Testis (tissue), 3 donors: ENCODE measurements around the gene RHBG. TPM values are rescaled to one million over a fixed set of nuclear protein-coding genes. Genes with fewer than 3 reads are reported as not detected.

Experiments
- DNase-seq: peaks from one replicate; pipeline ENCODE4 v3.0.0-alpha.2; 2019
- H3K27ac ChIP-seq, 2 donors: fragments of 200-600 bp; sonication (generic); one replicate each; pipeline ENCODE4 v1.5.1; 2019
- H3K27me3 ChIP-seq: fragments of 200-600 bp; sonication (generic); one replicate; pipeline ENCODE4 v1.5.1; 2019
- H3K36me3 ChIP-seq: fragments of 200-600 bp; sonication (generic); one replicate; pipeline ENCODE4 v1.5.1; 2017; ENCODE audit warnings: low read depth; ENCODE audit errors: missing control alignments
- H3K4me1 ChIP-seq: fragments of 200-600 bp; sonication (generic); one replicate; pipeline ENCODE4 v1.5.1; 2019
- H3K4me3 ChIP-seq, 2 donors: fragments of 200-600 bp; sonication (generic); one replicate each; pipeline ENCODE4 v1.5.1; 2017 to 2019
- H3K9me3 ChIP-seq: fragments of 200-600 bp; sonication (generic); one replicate; pipeline ENCODE4 v1.5.1; 2017
- POLR2A ChIP-seq: fragments of 450-650 bp; IDR thresholded peaks from one replicate; pipeline ENCODE4 v1.6.1; 2017; ENCODE audit warnings: antibody characterized with exemption, mild to moderate bottlenecking, moderate library complexity
- WGBS, 2 donors: methylation state at CpG; one replicate each; pipeline ENCODE4 v1.1.5; 2018; 5-methylcytosine and 5-hydroxymethylcytosine counted together
- intact Hi-C: fragments of 100-400 bp; cut with DNase I; formaldehyde crosslinking; loops from one replicate; pipeline ENCODE4 v1.15.1; 2023; ENCODE audit warnings: low total_unique reads
- polyA plus RNA-seq: library from polyadenylated mRNA; stranded (reverse); fragments of 350-450 nt; fragmentation: Illumina TruSeq; extraction: RNeasy Lipid Tissue Mini Kit (QIAGEN cat#74804); gene quantifications from one replicate; pipeline ENCODE4 v1.2.3, GENCODE V29; 2014; ENCODE audit warnings: low read depth, low replicate concordance; ENCODE audit not compliant: insufficient read depth
- total RNA-seq, 2 donors: library from RNA; depleted of rRNA; stranded (reverse); fragments of >200 nt; gene quantifications; one replicate each; pipeline ENCODE4 v1.2.3, GENCODE V29; 2016
- TF ChIP-seq, protein P1 (sequence below), 3 experiments: fragments of 450-650 bp in 2 of 3; fragments of 200-600 bp in 1 of 3; sonication (generic) in 1 of 3; IDR thresholded peaks; one replicate each; pipeline ENCODE4 v1.5.1; 2016 to 2019; ENCODE audit warnings: antibody characterized with exemption in 3 of 3, mild to moderate bottlenecking in 2 of 3, moderate library complexity in 1 of 3

RHBG gene
- total and polyA plus RNA-seq, 3 donors from 2014 or later = 2.0 to 3.3 (median 2.0) TPM

GRCh38 chr1:156371553-156372264 is 2.7 kb downstream of the RHBG start:
- no peak for DNase-seq
- TF ChIP-seq, protein P1, sequence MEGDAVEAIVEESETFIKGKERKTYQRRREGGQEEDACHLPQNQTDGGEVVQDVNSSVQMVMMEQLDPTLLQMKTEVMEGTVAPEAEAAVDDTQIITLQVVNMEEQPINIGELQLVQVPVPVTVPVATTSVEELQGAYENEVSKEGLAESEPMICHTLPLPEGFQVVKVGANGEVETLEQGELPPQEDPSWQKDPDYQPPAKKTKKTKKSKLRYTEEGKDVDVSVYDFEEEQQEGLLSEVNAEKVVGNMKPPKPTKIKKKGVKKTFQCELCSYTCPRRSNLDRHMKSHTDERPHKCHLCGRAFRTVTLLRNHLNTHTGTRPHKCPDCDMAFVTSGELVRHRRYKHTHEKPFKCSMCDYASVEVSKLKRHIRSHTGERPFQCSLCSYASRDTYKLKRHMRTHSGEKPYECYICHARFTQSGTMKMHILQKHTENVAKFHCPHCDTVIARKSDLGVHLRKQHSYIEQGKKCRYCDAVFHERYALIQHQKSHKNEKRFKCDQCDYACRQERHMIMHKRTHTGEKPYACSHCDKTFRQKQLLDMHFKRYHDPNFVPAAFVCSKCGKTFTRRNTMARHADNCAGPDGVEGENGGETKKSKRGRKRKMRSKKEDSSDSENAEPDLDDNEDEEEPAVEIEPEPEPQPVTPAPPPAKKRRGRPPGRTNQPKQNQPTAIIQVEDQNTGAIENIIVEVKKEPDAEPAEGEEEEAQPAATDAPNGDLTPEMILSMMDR (IDR thresholded peaks at IDR 0.05) = no peak
- no peak for TF ChIP-seq POLR2A
- Histone ChIP-seq H3K9me3 (no peaks in the 10 kb centered on the region), H3K27me3 (no peaks in the 10 kb centered on the region), H3K36me3 (no peaks in the 10 kb centered on the region), H3K4me1 (peaks cover 8% of the 10 kb centered on the region), H3K4me3 (no peak overlapping the region), H3K27ac (no peak overlapping the region)
- WGBS, 2 donors = 62 to 71% methylated on average over 7 of the region's 7 CpGs
- intact Hi-C loops = no loop called here

GRCh38 chr1:156372265-156372586 is 3.2 kb downstream of the RHBG start:
- Histone ChIP-seq H3K9me3 (no peaks in the 10 kb centered on the region), H3K27me3 (no peaks in the 10 kb centered on the region), H3K4me3 (no peak overlapping the region), H3K4me1 (peaks cover 8% of the 10 kb centered on the region), H3K36me3 (no peaks in the 10 kb centered on the region), H3K27ac (no peak overlapping the region)
- no peak for DNase-seq
- intact Hi-C loops = no loop called here
- no peak for TF ChIP-seq POLR2A
- TF ChIP-seq, protein P1 (IDR thresholded peaks at IDR 0.05) = no peak

GRCh38 chr1:156372876-156373275 is 3.9 kb downstream of the RHBG start:
- DNase-seq = no peak
- Histone ChIP-seq H3K4me3 (no peak overlapping the region), H3K36me3 (no peaks in the 10 kb centered on the region), H3K4me1 (peaks cover 8% of the 10 kb centered on the region), H3K9me3 (no peaks in the 10 kb centered on the region), H3K27ac (no peak overlapping the region), H3K27me3 (no peaks in the 10 kb centered on the region)
- intact Hi-C loops = no loop called here
- TF ChIP-seq POLR2A = no peak
- TF ChIP-seq, protein P1 (IDR thresholded peaks at IDR 0.05) = no peak
- WGBS, 2 donors = 73 to 81% methylated on average over 2 to 4 of the region's 4 CpGs

- intact Hi-C loops = no loop called here
- H3K27me3 ChIP-seq = no peaks in the 10 kb centered on the region
Observed at GRCh38 chr1:156373546-156373945, 4.5 kb downstream of the RHBG start.

DNA sequence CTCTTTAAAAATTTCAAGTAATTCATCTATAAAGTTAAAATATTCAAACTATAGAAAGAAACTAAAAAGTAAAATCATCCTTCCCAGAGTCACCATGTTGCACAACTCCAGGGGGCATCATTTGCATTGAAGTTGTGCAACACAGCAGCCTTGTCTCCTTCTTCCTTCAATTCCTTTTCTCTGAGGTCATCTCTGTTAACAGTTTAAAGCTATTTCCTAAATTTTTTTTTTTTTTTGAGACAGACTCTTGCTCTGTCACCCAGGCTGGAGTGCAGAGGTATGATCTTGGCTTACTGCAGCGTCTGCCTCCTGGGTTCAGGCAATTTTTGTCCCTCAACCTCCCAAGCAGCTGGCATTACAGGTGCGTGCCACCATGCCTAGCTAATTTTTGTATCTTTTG is 7.1 kb downstream of the RHBG start:
- Histone ChIP-seq H3K4me3 (no peak overlapping the region), H3K4me1 (peaks cover 8% of the 10 kb centered on the region), H3K9me3 (no peaks in the 10 kb centered on the region), H3K36me3 (no peaks in the 10 kb centered on the region), H3K27me3 (no peaks in the 10 kb centered on the region), H3K27ac (no peak overlapping the region)
- WGBS, 2 donors = 91 to 97% methylated on average over 2 of the region's 2 CpGs
- DNase-seq = no peak
- intact Hi-C loops = no loop called here
- TF ChIP-seq, protein P1 (IDR thresholded peaks at IDR 0.05) = no peak
- no peak for TF ChIP-seq POLR2A

More at GRCh38 chr1:156373546-156373945, 4.5 kb downstream of the RHBG start:
- TF ChIP-seq, protein P1 (IDR thresholded peaks at IDR 0.05) = no peak
- TF ChIP-seq POLR2A = no peak
- Histone ChIP-seq H3K4me3 (no peak overlapping the region), H3K4me1 (peaks cover 8% of the 10 kb centered on the region), H3K9me3 (no peaks in the 10 kb centered on the region), H3K36me3 (no peaks in the 10 kb centered on the region), H3K27ac (no peak overlapping the region)
- no peak for DNase-seq
